ENCODE results near the gene RCN2.

RCN2 gene

GRCh38 chr15:76936671-76937070, 5.1 kb downstream of the RCN2 start:
- no peak overlapping the region for H3K4me3 ChIP-seq (ENCODE audit: low read depth, low read length)
- no peak for TF ChIP-seq CTCF (IDR thresholded peaks at IDR 0.05; ENCODE audit: borderline replicate concordance, insufficient read depth, low read depth, low read length)

- TF ChIP-seq CTCF (IDR thresholded peaks at IDR 0.05; ENCODE audit: borderline replicate concordance, insufficient read depth, low read depth, low read length): no peak
- H3K4me3 ChIP-seq (ENCODE audit: low read depth, low read length): no peak overlapping the region
Observed at GRCh38 chr15:76938752-76939151, 7.2 kb downstream of the RCN2 start.

- TF ChIP-seq CTCF (IDR thresholded peaks at IDR 0.05; ENCODE audit: borderline replicate concordance, insufficient read depth, low read depth, low read length): no peak
- H3K4me3 ChIP-seq (ENCODE audit: low read depth, low read length): no peak overlapping the region
Observed at GRCh38 chr15:76939715-76940114, 8.2 kb downstream of the RCN2 start.

- H3K4me3 ChIP-seq (ENCODE audit: low read depth, low read length): no peak overlapping the region
- no peak for TF ChIP-seq CTCF (IDR thresholded peaks at IDR 0.05; ENCODE audit: borderline replicate concordance, insufficient read depth, low read depth, low read length)
Observed at GRCh38 chr15:76941636-76942035, 10.1 kb downstream of the RCN2 start.

- no peak overlapping the region for H3K4me3 ChIP-seq (ENCODE audit: low read depth, low read length)
- no peak for TF ChIP-seq CTCF (IDR thresholded peaks at IDR 0.05; ENCODE audit: borderline replicate concordance, insufficient read depth, low read depth, low read length)
Observed at GRCh38 chr15:76942331-76942730, 10.8 kb downstream of the RCN2 start.

GRCh38 chr15:76945494-76946093, 14.0 kb downstream of the RCN2 start:
- TF ChIP-seq CTCF (IDR thresholded peaks at IDR 0.05; ENCODE audit: borderline replicate concordance, insufficient read depth, low read depth, low read length): no peak
- no peak overlapping the region for H3K4me3 ChIP-seq (ENCODE audit: low read depth, low read length)

- no peak for TF ChIP-seq CTCF (IDR thresholded peaks at IDR 0.05; ENCODE audit: borderline replicate concordance, insufficient read depth, low read depth, low read length)
- H3K4me3 ChIP-seq (ENCODE audit: low read depth, low read length): no peak overlapping the region
Observed at GRCh38 chr15:76947454-76947853, 15.9 kb downstream of the RCN2 start.
